GM19025 (cell line): Measurements from ENCODE around the gene ATP9A.
"Not testable (repeated sequence)": the region's sequence is repeated elsewhere in the genome, so short reads cannot be mapped to it uniquely, and the experiment has no call there.

Source experiments
- ATAC-seq: cut with Tn5 transposase; IDR thresholded peaks from one replicate; pipeline ENCODE4 v1.9.1; 2021; ENCODE audit warnings: mild to moderate bottlenecking, low read depth, moderate library complexity; ENCODE audit not compliant: unreplicated experiment

ATP9A gene

DNA sequence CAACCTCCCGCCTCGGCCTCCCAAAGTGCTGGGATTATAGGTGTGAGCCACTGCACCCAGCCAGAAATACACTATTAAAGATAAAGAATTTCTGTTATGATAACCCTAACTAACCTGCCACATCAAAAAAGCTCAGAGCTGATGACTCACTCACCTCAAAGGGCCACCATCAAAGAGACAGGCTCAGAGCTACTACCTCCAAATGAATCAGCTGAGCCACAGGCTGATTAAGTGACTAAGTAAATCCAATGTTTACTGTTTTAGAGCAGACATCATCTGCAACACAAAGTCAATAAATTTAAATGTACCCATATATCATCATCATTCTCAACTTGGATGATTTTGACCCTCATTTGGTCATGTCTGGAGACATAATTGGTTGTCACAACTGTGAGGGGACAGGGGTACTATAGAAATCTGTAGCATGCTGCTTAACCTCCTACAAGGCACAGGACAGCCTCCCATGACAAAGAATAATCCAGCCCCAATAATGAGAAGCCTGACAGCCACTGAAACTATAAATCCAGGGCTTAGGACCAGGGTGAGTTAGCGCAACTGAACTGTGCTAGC is 106.5 kb downstream of the ATP9A start:
- ATAC-seq, result no peak

DNA sequence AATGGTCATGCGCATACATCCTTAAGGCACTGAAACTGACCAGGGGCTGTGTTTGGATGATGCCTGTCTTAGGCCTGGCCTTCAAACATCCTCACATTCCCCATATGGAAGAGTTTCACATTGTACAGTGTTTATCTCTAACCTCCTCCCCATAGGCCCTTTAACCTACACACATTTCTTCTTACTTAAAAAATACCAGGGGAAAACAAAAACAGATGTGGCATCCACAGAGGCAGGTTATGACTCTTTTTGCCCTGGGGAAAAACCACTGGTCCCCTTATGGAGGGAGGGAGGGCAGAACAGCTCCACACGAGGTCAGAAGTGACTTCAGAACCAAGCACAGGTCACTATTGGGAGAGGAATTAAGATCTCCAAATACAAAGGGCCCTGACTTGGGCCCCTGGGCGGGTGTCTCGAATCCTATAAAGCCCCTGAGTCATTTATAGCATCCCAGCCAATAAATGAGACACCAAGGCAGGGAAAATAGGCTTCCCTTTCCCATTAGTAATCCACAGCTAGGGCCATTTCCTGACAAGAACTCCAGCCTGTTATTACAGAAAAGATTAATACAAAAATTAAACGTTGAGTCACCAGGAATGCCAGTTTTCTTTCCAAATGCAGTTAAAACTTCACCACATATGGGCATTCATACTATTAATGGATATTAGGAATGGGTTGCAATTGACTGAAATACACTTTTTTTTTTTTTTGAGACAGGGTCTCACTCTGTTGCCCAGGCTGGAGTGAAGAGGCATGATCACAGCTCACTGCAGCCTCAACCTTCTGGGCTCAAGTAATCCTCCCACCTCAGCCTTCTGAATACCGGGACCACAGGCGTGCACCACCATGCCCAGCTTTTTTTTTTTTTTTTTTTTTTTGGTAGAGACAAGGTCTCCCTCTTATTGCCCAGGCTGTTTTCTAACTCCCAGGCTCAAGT is 107.2 kb downstream of the ATP9A start:
- ATAC-seq, result no peak

DNA sequence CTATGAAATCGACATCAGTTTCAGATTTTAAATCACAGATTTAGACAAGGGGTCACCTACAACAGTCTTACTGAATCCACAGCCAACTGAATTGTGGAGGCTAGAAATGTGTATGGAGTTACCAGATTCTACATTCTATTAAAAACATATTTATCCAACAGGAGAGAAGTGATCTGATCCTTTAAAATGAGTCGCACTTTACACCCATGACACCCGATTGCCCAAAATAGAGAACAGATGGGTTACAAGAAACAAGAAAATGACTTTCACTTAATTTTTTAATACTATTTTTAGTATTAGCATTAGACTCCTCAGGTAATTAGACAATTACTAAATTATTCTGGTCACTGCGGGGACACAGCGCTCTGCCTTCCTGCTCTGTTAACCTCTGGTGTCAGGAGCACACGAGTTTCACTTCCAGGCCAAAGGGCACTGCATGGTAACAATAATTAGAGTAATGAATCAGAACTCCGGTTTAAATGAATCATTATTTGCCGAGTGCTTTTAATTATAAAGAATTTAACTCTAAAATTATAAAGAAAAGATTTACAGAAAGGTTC is 108.6 kb downstream of the ATP9A start:
- no peak for ATAC-seq

DNA sequence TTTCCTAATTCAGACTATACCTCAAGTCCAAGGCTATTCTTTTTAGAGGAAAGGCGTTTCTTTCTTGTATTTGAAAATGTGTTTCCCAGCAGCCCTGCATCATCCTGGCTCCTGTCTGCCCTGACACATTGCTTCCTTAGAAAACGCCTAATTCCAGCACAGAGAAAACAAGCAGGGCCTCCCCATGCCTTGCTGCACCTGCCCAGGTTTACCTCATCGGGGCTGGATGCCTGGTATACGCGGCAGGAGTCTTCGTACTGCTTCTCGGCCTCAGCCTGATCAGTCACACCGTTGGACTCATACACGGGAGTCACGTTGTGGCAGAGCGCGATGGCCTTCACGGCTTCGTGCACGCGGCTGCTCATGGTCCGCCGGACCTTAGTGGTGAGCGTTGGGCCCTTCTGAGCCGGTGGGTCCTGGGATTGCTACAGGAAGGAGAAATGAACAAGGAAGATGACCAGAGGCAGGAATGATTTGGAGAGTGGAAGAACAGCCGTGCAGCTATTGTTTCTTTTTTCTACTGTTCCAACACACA is 111.4 kb downstream of the ATP9A start:
- ATAC-seq, result no peak

DNA sequence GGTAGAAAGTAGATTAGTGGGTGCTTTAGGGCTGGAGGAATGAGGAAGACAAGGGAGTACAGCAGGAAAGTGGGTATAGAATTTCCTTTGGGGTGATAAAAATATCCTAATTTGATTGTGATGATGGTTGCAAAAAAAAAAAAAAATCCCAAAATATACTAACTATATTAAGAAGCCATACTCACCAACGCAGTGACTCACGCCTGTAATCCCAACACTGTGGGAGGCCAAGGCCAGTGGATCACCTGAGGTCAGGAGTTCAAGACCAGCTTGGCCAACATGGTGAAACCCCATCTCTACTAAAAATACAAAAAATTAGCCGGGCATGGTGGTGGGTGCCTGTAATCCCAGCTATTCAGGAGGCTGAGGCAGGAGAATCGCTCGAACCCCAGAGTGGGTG is 112.1 kb downstream of the ATP9A start:
- ATAC-seq, result not testable (repeated sequence)

DNA sequence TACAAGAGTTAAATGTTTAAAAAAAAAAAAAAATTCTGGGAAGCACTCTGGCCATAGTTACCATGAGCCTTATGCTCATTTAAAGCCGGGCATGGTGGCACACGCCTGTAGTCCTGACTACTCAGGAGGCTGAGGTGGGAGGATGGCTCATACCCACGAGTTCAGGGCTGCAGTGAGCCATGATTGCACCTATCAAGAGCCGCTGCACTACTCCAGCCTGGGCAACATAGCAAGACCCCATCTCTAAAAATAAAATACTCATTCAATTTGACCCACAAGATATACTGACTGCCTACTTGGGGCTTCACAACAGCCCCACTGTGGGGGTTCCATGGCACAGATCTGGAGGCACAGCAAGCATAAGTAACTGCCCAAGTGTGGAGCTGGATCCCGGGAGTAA is 113.7 kb downstream of the ATP9A start:
- ATAC-seq, result no peak

DNA sequence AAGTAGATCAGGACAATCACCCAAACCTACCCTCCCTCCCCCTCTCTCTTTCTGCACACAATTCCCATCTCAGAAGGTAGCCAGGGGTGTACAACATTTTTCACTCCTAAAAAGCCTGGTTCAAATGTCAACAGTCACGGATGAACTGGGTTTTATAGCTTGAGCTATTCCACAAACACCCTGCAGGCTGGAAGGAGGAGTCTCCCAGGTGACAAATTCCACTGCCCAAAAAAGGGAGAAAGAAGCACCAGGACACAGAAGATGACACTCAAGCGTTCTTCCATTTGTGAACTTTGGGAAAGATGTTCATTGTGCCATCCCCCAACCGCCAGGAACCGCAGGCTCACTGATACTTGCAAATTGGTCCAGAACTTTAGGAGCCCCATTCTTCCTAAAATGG is 114.1 kb downstream of the ATP9A start:
- ATAC-seq, result no peak

DNA sequence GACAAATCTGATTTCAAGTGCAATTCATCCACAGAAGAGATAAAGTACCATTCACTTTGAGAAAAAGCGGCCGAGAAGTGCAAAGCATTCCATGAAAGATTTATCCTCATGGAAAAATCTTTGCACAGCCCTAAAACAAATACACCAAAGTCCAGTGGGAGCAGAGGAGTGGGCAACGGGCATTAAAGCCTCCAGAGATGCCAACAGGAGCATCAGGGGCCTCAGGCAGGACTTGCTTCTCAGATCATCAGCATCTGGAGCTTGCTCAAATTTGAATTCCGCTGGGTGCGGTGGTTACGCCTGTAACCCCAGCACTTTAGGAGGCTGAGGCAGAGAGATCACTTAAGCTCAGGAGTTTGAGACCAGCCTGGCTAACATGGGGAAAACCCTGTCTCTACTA is 115.0 kb downstream of the ATP9A start:
- ATAC-seq, result no peak

DNA sequence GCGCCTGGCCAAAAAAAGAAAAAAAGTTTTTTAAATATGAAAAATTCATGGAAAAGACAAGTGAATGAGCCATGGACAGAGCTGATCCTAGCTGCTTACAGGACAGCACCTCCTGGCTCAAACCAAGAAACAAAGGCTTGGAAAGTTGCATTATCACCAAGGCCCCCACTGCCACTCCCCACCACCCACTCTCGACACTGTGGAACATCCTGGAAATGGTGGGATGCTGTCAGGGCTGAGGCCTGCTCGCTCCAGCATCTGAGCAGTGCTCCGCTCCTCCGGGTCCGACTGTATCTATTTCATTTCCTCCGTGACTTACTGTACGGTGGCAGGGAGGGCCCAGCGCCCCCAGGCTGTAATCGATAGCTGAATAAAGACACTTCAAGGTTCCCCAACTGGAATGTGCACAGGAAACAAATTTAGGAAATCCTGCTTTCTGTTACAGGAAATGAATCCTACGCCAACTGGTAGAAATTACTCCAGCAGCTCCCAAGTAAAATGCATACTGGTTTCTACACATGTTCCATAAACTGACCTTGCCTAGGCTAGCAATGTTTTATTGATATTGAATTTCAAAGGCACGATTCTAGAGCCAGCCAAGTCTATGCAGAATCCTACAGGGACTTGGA is 116.2 kb downstream of the ATP9A start:
- ATAC-seq, result no peak

DNA sequence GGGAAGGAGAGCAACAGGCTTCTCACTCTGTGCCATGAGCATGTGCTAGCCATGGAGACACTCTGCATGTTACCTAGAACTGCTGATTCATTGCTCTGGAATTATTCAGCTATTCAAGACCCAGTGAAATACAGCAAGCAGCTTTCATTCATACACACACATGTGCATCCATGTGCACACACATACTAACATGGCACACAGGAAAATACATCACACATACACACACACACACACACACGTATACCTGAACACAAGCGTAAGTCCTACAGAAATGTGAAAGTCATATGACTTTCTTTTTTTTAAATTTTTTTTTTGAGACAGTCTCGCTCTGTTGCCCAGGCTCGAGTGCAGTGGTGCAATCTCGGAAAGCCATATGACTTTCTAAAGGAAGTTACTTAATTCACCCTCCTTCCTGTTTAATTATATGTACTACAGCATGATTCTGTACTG is 117.5 kb downstream of the ATP9A start:
- no peak for ATAC-seq

DNA sequence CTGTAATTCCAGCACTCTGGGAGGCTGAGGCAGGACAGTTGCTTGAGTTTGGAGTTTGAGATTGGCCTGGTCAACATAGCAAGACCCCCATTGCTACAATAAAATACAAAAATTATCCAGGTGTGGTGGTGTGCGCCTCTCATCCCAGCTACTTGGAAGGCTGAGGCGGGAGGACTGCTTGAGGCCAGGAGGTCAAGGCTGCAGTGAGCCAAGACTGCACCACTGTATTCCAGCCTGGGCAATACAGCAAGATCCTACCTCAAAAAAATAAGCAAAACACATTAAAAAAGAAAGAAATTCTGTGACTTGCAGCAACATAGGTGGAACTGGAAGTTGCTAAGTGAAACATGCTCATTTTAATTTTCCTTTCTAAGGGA is 119.6 kb downstream of the ATP9A start:
- ATAC-seq, result no peak

DNA sequence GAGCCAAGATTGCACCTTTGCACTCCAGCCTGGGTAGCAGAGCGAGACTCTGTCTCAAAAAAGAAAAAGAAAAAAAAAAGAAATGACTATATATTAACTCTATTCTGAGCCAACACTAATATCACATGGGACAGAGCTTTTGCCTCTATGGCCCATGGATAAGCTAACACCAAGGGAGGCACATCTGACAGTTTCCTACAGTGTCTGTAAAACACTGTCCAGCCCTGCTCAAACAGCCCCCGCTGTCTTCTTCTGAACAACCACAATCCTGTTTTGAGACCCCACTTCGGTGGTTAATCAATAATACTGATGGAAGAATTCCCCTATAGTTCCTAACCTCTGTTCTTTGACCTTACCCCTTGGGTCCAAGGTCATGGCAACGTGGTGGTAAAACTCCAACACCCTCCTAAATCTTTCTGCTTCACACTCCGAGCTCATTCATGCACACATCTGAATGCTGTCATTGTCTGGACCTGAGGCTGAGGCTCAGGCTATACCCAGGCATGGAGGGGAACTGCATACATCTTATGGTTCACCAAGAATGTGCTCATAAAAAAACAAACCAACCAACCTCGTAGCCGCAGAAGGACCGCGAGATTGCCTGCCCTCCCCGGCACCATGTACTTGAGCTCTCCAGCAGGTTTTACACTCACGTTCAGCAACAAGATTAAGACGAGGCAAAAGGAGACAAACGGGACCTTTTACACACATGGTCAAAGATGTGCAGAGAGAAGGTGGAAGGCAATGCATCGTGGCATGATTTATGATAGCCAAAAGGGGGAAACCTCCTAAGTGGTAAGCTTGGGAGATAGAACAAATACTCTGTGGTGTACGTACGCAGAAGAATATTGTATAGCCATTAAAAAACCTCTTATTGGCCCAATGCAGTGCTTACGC is 120.3 kb downstream of the ATP9A start:
- no peak for ATAC-seq

DNA sequence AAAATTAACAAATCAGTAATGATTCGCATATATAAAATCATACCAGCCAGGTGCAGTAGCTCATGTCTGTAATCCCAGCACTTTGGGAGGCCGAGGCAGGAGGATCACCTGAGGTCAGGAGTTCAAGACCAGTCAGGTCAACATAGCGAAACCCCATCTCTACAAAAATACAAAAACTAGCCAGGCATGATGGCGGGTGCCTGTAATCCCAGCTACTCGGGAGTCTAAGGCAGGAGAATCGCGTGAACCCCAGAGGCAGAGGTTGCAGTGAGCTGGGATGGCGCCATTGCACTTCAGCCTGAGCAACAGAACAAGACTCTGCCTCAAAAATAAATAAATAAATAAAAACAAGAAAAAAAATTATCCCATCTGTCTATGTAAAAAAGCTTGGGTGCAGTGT is 124.4 kb downstream of the ATP9A start:
- ATAC-seq, result not testable (repeated sequence)

DNA sequence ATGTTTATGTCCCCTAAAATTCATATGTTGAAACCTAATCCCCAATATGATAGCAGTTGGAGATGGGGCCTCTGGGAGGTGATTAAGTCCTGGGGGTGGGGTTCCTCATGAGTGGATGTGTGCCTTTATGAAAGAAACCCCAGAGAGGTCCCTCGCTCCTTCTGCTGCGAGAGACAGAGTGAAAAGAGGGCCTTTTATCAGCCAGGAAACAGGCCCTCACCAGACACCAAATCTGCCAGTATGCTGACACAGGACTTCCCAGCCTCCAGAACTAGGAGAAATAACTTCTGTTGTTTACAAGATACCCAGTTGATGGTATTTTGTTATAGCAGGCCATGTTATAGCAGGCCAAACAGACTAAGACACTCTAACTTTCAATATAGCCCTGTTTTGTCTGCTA is 124.8 kb downstream of the ATP9A start:
- no peak for ATAC-seq

DNA sequence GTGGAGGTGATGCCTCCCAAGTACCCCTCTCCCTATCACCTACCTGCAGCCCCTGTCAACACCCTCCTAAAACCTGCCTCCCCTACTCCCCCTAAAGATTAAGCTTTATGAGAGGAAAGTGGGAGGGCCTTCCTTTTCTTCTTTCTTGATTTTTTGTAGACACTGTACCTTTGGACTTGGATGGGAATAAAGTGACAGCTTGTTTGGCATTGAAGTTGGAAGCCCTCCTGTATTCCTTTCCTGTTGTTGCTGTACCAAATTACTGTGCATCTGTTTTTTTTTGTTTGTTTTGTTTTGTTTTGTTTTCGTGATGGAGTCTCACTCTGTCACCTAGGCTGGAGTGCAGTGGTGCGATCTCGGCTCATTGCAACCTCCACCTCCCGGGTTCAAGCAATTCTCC is 126.3 kb downstream of the ATP9A start:
- no peak for ATAC-seq

DNA sequence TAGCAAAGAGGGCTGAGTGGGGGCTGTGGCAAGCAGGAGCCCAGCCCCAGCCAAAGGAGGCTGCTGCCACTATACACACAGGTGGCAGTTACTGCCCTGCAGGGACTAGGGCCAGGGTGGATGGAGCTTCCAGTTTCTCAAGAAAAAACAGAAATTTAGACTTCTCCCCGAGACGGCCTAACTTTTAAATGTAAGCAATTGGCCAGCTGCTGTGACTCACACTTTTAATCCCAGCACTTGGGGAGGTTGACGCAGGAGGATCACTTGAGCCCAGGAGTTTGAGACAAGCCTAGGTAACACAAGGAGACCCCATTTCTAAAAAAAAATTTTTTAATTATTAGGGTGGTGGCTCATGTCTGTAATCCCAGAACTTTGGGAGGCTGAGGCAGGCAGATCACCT is 127.4 kb downstream of the ATP9A start:
- no peak for ATAC-seq

DNA sequence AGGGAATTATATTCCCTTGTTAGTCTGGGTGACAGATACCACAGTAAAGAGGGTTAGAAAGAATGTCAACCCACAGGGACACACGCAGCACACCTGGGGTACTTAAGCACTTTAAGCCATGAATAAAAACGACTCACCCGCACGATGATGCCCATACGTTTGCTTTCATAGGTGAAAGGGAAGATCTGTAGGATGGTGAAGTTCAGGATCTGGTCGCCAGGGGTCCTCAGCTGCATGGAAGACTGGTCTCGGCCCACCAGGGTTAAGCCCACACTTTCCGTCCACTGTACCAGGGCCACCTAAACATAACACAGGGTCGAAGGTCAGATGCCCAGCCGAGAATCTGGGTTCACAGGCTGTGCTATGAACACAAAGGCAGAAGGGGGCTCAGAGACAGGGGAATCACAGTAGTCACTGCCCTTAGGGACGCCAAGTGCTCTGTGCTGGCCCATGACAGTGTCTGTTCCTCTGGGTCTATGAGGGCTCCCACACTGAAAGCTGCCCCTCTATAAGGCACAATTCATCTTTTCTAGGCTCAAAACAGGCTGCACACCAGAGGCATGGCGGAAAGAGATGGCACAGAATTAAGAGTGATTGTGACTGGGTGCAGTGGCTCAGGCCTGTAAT is 128.9 kb downstream of the ATP9A start:
- no peak for ATAC-seq

DNA sequence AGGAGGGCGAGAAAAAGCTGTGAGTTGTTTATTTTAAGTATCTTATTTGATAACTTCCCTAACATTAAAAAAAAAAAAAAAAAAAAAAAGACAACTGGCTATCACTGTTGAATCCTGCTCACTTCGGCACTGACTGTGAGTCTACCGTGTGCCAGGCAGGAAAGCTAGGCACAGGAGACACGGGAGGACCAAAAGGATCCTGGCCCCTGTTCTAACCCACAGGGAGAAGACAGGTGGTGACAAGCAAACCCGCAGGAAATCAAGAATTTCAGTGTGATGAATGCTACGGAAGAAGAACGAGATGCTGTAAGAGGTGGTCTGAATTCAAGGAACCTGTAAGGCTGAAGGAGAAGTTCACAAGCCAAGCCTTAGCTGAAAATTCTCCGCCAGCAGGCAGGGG is 130.9 kb downstream of the ATP9A start:
- no peak for ATAC-seq

DNA sequence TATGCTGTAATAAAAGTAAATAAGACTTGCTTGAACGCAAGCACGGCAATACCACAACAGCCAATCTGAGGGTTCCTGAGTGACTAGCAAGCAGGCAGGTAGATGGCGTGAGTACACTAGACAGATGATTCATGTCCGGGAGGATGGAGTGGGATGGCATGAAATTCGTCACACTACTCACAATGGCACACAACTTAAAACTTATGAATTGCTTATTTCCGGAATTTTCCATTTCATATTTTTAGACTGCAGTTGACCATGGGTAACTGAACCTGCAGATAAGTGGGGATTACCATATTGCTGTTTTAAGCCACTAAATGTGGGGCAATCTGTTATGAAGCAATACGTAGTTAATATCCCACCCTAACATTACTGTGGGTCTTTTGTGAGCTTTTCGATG is 132.1 kb downstream of the ATP9A start:
- no peak for ATAC-seq

DNA sequence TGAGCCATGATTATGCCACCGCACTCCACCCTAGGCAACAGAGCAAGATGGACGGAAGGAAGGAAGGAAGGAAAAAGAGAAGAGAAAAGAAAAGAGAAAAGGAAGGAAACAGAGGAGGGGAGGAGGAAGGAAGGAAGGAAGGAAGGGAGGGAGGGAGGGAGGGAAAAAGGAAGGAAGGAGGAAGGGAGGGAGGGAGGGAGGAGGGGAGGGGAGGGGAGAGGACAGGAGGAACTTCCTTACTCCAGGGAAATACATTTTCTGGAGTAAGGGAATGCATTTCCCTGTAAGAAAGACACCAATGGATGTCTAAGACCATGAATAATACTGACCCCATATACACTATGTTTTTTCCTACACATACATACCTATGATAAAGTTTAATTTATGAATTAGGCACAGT is 132.5 kb downstream of the ATP9A start:
- ATAC-seq, result no peak
